Keratinocyte (primary cell): ENCODE measurements around the gene SUFU. TPM values are rescaled to one million over a fixed set of nuclear protein-coding genes. Genes with fewer than 3 reads are reported as not detected.

Experiments
- DNase-seq: peaks from one replicate; pipeline ENCODE4 v3.0.0-alpha.2; 2011; ENCODE audit warnings: low read depth, missing footprints, low spot score
- FAIRE-seq: peaks from 2 replicates; lab custom pipeline; 2011; peaks lifted over from hg19 to GRCh38; lab: Jason Lieb, UNC
- H2AFZ ChIP-seq: 2 replicates; pipeline ENCODE4 v1.6.0; 2012; ENCODE audit warnings: low read length, control low read depth, inconsistent platforms; ENCODE audit not compliant: control insufficient read depth
- H3K27ac ChIP-seq: 2 replicates; pipeline ENCODE4 v1.5.1; 2011; ENCODE audit warnings: low read length; ENCODE audit not compliant: control insufficient read depth, insufficient read depth
- H3K27me3 ChIP-seq: 3 replicates; pipeline ENCODE4 v1.6.0; 2011; ENCODE audit warnings: low read length; ENCODE audit not compliant: control insufficient read depth, insufficient read depth; ENCODE audit errors: extremely low read depth
- H3K36me3 ChIP-seq, 2 experiments: 2 replicates in 1 of 2; 3 replicates in 1 of 2; pipeline ENCODE4 v1.5.1; 2011; ENCODE audit warnings: low read length in 2 of 2, mild to moderate bottlenecking in 1 of 2; ENCODE audit not compliant: control insufficient read depth in 2 of 2, insufficient read depth in 2 of 2; ENCODE audit errors: extremely low read depth in 1 of 2
- H3K4me1 ChIP-seq: 3 replicates; pipeline ENCODE4 v1.5.1; 2011; ENCODE audit warnings: low read length; ENCODE audit not compliant: control insufficient read depth, insufficient read depth; ENCODE audit errors: extremely low read depth
- H3K4me2 ChIP-seq: 3 replicates; pipeline ENCODE4 v1.6.0; 2011; ENCODE audit warnings: low read depth, low read length; ENCODE audit not compliant: control insufficient read depth, insufficient read depth; ENCODE audit errors: extremely low read depth
- H3K4me3 ChIP-seq, 3 experiments: fragments of 200-600 bp in 1 of 3; sonication (generic) in 1 of 3; 2 replicates in 2 of 3; 3 replicates in 1 of 3; pipeline ENCODE4 v1.5.1; 2011 to 2016; ENCODE audit warnings: low read length in 3 of 3, mild to moderate bottlenecking in 3 of 3, control low read depth in 2 of 3, inconsistent platforms in 1 of 3, low read depth in 1 of 3, mixed read lengths in 1 of 3, mixed run types in 1 of 3, moderate library complexity in 1 of 3; ENCODE audit not compliant: control insufficient read depth in 2 of 3, insufficient read depth in 2 of 3; ENCODE audit errors: extremely low read depth in 1 of 3
- H3K79me2 ChIP-seq: 2 replicates; pipeline ENCODE4 v1.6.0; 2012; ENCODE audit warnings: low read length; ENCODE audit not compliant: control insufficient read depth, insufficient read depth
- H3K9ac ChIP-seq: 3 replicates; pipeline ENCODE4 v1.6.0; 2011; ENCODE audit warnings: low read length; ENCODE audit not compliant: control insufficient read depth, insufficient read depth; ENCODE audit errors: extremely low read depth
- H3K9me1 ChIP-seq: 3 replicates; pipeline ENCODE4 v1.6.0; 2011; ENCODE audit warnings: low read length; ENCODE audit not compliant: control insufficient read depth, insufficient read depth; ENCODE audit errors: extremely low read depth
- H3K9me3 ChIP-seq: 2 replicates; pipeline ENCODE4 v1.5.1; 2012; ENCODE audit warnings: low read depth, low read length; ENCODE audit not compliant: control insufficient read depth
- H4K20me1 ChIP-seq: 3 replicates; pipeline ENCODE4 v1.6.0; 2011; ENCODE audit warnings: low read length; ENCODE audit not compliant: control insufficient read depth, insufficient read depth; ENCODE audit errors: extremely low read depth
- EZH2 ChIP-seq: IDR thresholded peaks from one replicate; pipeline ENCODE4 v1.6.1; 2012; ENCODE audit warnings: inconsistent platforms, mild to moderate bottlenecking, low read length, moderate library complexity
- dilution Hi-C: fragments of 300-500 bp; cut with MboI; formaldehyde crosslinking; loops from one replicate; pipeline ENCODE4 v1.7.0; 2020; ENCODE audit warnings: low sequenced_read_pairs; ENCODE audit not compliant: extremely low pct_ligation_motif_present
- polyA plus RNA-seq, 5 experiments: library from polyadenylated mRNA; depleted of rRNA in 3 of 5; stranded (reverse) in 3 of 5; stranded (forward) in 1 of 5; unstranded in 1 of 5; fragments of >200 nt; gene quantifications; 1 replicate in 1 of 5; 2 replicates in 3 of 5; 3 replicates in 1 of 5; pipeline versions ENCODE4 v1.2.1 to v1.2.3, GENCODE V29; 2011 to 2012; ENCODE audit warnings: missing spikeins in 2 of 5, low read depth in 1 of 5, low replicate concordance in 1 of 5
- TF ChIP-seq, protein P1 (sequence below), 3 experiments: IDR thresholded peaks in 1 of 3; conservative IDR thresholded peaks in 1 of 3; optimal IDR thresholded peaks in 1 of 3; 2 replicates in 2 of 3; 3 replicates in 1 of 3; pipeline versions ENCODE3 to v1.5.1; 2011; ENCODE audit warnings: low read length in 3 of 3, mild to moderate bottlenecking in 3 of 3, moderate library complexity in 2 of 3, control low read depth in 1 of 3, inconsistent platforms in 1 of 3; ENCODE audit not compliant: insufficient read depth in 2 of 3; ENCODE audit errors: extremely low read depth in 1 of 3

Gene SUFU
- polyA plus RNA-seq, 1 donor (not counting 4 experiments of a cell fraction or from before 2014, with no cell fraction given), result 3.7 TPM

DNA sequence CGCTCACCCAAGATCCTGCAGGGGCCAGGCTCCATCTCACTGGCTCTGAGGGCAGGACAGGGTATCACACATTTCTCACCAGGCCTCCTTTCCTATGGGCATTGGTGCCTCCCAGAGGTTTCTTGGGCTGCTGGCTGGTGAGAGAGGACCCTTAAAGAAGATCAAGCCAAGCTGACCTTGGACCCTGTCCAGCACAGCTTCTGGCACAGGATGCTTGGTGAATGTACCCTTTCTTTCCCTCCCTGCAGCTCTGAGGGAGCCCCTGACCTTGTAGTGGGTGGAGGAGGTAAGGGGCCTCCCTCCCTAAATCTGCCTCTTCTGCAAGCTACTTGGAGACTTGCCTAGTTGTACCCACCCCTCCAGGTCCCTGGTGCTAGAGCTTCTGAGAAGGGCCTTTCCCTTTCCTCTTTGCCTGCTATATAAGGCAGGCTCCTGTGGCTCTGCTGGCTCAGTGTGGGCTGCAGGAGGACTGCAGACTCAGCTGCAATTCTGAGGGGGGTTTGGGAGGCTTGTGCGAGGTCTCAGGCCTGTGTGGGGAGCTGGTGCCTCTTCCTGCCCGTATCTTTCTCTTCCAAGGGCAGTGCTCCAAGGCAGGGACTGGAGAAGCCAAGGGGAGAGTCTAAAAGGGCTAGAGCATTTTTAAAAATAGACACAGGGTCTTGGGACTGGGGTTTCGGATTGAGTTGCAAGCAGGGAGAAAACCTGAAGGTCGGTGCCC is 128.8 kb downstream of the SUFU start:
- Histone ChIP-seq H3K4me3 (no peak overlapping the region), H4K20me1 (no peaks in the 10 kb centered on the region), H2AFZ (no peak overlapping the region), H3K4me2 (peak overlapping the region; percentile 20), H3K27me3 (no peaks in the 10 kb centered on the region), H3K9me3 (no peaks in the 10 kb centered on the region), H3K9me1 (peaks cover 2% of the 10 kb centered on the region), H3K9ac (peak overlapping the region; percentile 10), H3K27ac (no peak overlapping the region), H3K79me2 (no peaks in the 10 kb centered on the region), H3K4me1 (peaks cover 60% of the 10 kb centered on the region), H3K36me3 (peaks cover 0 to 1% of the 10 kb centered on the region in 2 experiments)
- no peak for TF ChIP-seq EZH2
- TF ChIP-seq, protein P1, sequence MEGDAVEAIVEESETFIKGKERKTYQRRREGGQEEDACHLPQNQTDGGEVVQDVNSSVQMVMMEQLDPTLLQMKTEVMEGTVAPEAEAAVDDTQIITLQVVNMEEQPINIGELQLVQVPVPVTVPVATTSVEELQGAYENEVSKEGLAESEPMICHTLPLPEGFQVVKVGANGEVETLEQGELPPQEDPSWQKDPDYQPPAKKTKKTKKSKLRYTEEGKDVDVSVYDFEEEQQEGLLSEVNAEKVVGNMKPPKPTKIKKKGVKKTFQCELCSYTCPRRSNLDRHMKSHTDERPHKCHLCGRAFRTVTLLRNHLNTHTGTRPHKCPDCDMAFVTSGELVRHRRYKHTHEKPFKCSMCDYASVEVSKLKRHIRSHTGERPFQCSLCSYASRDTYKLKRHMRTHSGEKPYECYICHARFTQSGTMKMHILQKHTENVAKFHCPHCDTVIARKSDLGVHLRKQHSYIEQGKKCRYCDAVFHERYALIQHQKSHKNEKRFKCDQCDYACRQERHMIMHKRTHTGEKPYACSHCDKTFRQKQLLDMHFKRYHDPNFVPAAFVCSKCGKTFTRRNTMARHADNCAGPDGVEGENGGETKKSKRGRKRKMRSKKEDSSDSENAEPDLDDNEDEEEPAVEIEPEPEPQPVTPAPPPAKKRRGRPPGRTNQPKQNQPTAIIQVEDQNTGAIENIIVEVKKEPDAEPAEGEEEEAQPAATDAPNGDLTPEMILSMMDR (optimal IDR thresholded peaks at IDR 0.05 in 1 of 3, IDR thresholded peaks at IDR 0.05 in 1 of 3, conservative IDR thresholded peaks at IDR 0.05 in 1 of 3; ENCODE audit: extremely low read depth in 1 of 3, insufficient read depth in 2 of 3, low read length in 3 of 3), result no peak
- dilution Hi-C loops, result no loop called here
- DNase-seq, result no peak
- peak; percentile 34 for FAIRE-seq

DNA sequence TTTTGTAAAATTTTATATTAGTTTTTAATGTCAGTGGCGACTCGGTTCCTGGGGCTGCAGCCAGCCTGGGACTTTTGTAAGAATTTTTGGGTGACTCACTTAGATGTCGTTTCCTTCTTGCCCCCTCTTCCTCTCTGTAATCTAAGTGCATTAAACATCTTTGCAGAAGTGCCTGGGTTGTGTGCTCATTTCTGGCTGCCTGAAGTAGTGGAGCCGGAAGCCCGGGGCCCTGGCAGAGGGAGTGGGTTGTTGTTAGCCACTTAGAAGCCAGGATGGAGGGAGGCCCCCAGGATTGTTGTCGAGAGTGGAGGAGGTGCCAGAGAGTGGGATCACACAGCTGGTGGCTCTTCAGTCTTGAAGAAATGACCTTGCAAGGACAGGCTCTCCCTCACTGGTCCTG is 129.5 kb downstream of the SUFU start:
- Histone ChIP-seq H3K9ac (peak overlapping the region; percentile 10), H3K27me3 (no peaks in the 10 kb centered on the region), H3K4me1 (peaks cover 53% of the 10 kb centered on the region), H3K79me2 (no peaks in the 10 kb centered on the region), H4K20me1 (no peaks in the 10 kb centered on the region), H3K4me3 (no peak overlapping the region), H3K9me1 (no peaks in the 10 kb centered on the region), H2AFZ (no peak overlapping the region), H3K36me3 (peaks cover 0 to 1% of the 10 kb centered on the region in 2 experiments), H3K27ac (no peak overlapping the region), H3K9me3 (no peaks in the 10 kb centered on the region), H3K4me2 (peak overlapping the region; percentile 20)
- FAIRE-seq, result peak; percentile 26
- no peak for DNase-seq
- dilution Hi-C loops, result no loop called here
- TF ChIP-seq, protein P1 (optimal IDR thresholded peaks at IDR 0.05 in 1 of 3, IDR thresholded peaks at IDR 0.05 in 1 of 3, conservative IDR thresholded peaks at IDR 0.05 in 1 of 3; ENCODE audit: extremely low read depth in 1 of 3, insufficient read depth in 2 of 3, low read length in 3 of 3), result no peak
- no peak for TF ChIP-seq EZH2
